Pancreas (tissue), 10 donors: Measurements from ENCODE around the gene PI4KA. TPM values are rescaled to one million over a fixed set of nuclear protein-coding genes. Genes with fewer than 3 reads are reported as not detected.

ENCODE experiments used
- ATAC-seq, 4 donors: fragments of 200-7000 bp; cut with Tn5 transposase; one replicate each; pipeline versions ENCODE4 v1.8.0 to v1.9.1; 2020; ENCODE audit warnings: mild to moderate bottlenecking in 4 of 4, moderate library complexity in 4 of 4
- DNase-seq, 6 donors: peaks; one replicate each; pipeline ENCODE4 v3.0.0-alpha.2; 2020
- FAIRE-seq: peaks from 2 replicates; lab custom pipeline; 2012; peaks lifted over from hg19 to GRCh38; lab: Jason Lieb, UNC
- H3K27ac ChIP-seq, 4 donors: fragments of 200-600 bp; sonication (generic); 1 replicate in 3 of 4; 2 replicates in 1 of 4; pipeline versions ENCODE4 v1.5.0 to v1.8.0; 2020
- H3K27me3 ChIP-seq, 4 donors: fragments of 200-600 bp; one replicate each; pipeline ENCODE4 v1.8.0; 2021
- H3K36me3 ChIP-seq, 3 donors: fragments of 200-600 bp; sonication (generic) in 1 of 3; one replicate each; pipeline versions ENCODE4 v1.5.0 to v1.8.0; 2020 to 2021
- H3K4me1 ChIP-seq, 3 donors: fragments of 200-600 bp; one replicate each; pipeline ENCODE4 v1.8.0; 2021
- H3K4me3 ChIP-seq, 4 donors: fragments of 200-600 bp; sonication (generic) in 2 of 4; one replicate each; pipeline versions ENCODE4 v1.5.0 to v1.8.0; 2020 to 2021
- H3K9me3 ChIP-seq, 4 donors: fragments of 200-600 bp; one replicate each; pipeline ENCODE4 v1.8.0; 2021
- WGBS, 2 donors: extraction: QIAGEN DNeasy Blood & Tissue Kit; methylation state at CpG; one replicate each; pipeline ENCODE4 v1.1.7; 2013; 5-methylcytosine and 5-hydroxymethylcytosine counted together
- intact Hi-C, 3 donors: fragments of 100-400 bp; cut with DNase I; formaldehyde crosslinking; loops; one replicate each; pipeline versions ENCODE4 v1.11.1 to v1.14.2; 2022
- polyA plus RNA-seq, 2 donors: library from polyadenylated mRNA; stranded (reverse); fragments of 200-250 nt; gene quantifications; one replicate each; pipeline ENCODE4 v1.2.3, GENCODE V29; 2013
- total RNA-seq, 6 donors: library from RNA; stranded (reverse); fragmentation: NEBNext Ultra II Directional in 4 of 6; extraction: Animal tissue kit (Norgen Biotek cat#: 25700) in 4 of 6; gene quantifications; one replicate each; pipeline versions ENCODE4 v1.2.1 to v1.2.4, GENCODE V29; 2021 to 2023
- TF ChIP-seq, protein P1 (sequence below), 4 donors: fragments of 200-600 bp; sonication (generic) in 3 of 4; IDR thresholded peaks; one replicate each; pipeline versions ENCODE4 v1.5.0 to v1.8.0; 2021; ENCODE audit warnings: antibody characterized with exemption in 4 of 4
- donor health status: healthy with polysubstance abuse.
- donor health status: DM: no; HTN: no; CAD: no; lungs with moderate emphysema.
- donor health status: DM: no; HTN: no; CAD: no.
- donor health status: control.
- donor health status: control.
- donor health status: Bipolar disorder and iron deficiency.
- donor health status: DM: yes; HTN: yes; CAD: no.
- donor health status: DM: no; HTN: no; CAD: no.
- donor health status: DM: no; HTN: no; CAD: no.
- donor health status: DM: yes; HTN: yes; CAD: no.

Gene PI4KA
- total and polyA plus RNA-seq, 8 donors, result 23.6 to 46.6 (median 32.0) TPM

DNA sequence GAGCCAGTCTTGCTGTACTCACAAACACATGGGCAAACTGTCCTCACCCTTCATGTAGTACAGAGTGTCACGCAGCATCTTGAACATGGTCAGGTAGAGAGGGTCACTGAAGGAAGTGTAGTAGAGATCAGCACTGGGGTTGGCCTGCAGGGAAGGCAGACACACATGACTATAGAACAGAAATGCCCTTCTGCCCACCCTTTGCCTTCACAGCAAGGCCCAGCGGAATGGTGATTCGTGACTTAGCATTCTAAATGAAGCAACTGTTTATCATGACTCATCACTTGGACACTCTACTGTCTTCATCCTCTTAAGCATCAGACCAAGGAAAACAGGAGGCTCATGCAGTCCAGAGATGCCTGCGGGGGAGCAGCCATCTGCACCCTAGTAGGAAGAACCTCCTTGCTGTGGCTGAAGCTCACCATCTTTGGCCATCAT lies 51.3 kb downstream of the PI4KA start:
- H3K36me3 ChIP-seq, result peaks cover 5 to 53% (median 10%) of the 10 kb centered on the region in 3 donors

DNA sequence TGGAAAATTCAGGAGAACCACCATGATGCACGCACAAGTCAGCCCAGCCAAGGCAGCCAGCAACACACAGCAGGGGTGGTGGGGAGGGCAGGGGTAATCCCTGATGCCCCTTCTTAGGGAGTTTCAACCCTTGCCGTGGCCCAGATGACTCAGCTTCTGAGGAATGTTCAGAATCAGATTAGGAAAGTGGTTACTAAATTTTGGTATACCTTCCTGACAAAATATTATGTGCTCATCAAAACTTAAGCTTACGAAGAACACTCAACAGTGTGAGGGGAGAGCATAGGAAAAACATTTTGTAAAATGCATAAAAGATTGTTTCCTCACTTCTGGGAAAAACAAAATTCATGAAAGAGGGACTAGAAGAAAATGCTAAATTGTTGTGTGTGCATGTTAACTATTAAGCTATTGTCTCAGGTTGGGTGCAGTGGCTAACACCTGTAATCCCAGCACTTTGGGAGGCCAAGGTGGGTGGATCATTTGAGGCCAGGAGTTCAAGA lies 52.6 kb downstream of the PI4KA start:
- intact Hi-C loops, result no loop called here
- Histone ChIP-seq H3K36me3 (peaks cover 5 to 63% (median 10%) of the 10 kb centered on the region in 3 donors), H3K4me1 (no peaks in the 10 kb centered on the region), H3K27ac (no peak overlapping the region), H3K27me3 (no peaks in the 10 kb centered on the region), H3K4me3 (no peak overlapping the region), H3K9me3 (no peaks in the 10 kb centered on the region)
- TF ChIP-seq, protein P1, sequence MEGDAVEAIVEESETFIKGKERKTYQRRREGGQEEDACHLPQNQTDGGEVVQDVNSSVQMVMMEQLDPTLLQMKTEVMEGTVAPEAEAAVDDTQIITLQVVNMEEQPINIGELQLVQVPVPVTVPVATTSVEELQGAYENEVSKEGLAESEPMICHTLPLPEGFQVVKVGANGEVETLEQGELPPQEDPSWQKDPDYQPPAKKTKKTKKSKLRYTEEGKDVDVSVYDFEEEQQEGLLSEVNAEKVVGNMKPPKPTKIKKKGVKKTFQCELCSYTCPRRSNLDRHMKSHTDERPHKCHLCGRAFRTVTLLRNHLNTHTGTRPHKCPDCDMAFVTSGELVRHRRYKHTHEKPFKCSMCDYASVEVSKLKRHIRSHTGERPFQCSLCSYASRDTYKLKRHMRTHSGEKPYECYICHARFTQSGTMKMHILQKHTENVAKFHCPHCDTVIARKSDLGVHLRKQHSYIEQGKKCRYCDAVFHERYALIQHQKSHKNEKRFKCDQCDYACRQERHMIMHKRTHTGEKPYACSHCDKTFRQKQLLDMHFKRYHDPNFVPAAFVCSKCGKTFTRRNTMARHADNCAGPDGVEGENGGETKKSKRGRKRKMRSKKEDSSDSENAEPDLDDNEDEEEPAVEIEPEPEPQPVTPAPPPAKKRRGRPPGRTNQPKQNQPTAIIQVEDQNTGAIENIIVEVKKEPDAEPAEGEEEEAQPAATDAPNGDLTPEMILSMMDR (IDR thresholded peaks at IDR 0.05), result no peak
- ATAC-seq (no peak), FAIRE-seq (no peak), DNase-seq (peak in 1 of 6 donors; percentile 21)
- 90 to 92% methylated on average over 3 of the region's 3 CpGs for WGBS, 2 donors

More for the DNA sequence above, 51.3 kb downstream of the PI4KA start:
- H3K4me3 ChIP-seq, result no peak overlapping the region
- peak in 1 of 6 donors; percentile 20 for DNase-seq
- H3K9me3 ChIP-seq, result no peaks in the 10 kb centered on the region
- H3K27me3 ChIP-seq, result no peaks in the 10 kb centered on the region
- TF ChIP-seq, protein P1 (IDR thresholded peaks at IDR 0.05), result no peak
- WGBS, 2 donors, result 97 to 98% methylated on average over 4 of the region's 4 CpGs
- no peak for FAIRE-seq
- no peaks in the 10 kb centered on the region for H3K4me1 ChIP-seq
- H3K27ac ChIP-seq, result no peak overlapping the region
- peak in 1 of 4 donors; percentile 22 for ATAC-seq
- intact Hi-C loops, result no loop called here

DNA sequence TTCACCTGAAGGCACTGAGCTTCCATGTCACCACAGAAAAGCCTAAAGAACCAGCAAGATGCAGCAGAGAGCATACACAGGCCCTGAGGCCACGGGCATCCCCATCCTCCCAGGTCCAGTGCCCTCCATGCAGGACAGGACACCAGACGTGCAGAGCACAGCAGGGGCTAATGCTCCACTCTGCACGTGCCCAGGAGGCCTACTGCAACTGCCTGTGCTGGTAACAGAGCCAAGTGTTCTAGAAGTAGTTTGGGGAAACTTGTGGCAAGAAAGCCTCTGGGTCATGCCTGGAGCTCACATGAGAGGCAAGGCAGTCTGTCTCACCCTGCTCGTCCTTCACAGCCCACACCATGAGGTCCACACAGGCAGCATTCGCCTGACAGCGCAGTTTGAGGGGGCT lies 54.0 kb downstream of the PI4KA start:
- FAIRE-seq (no peak), ATAC-seq (no peak), DNase-seq (peak in 1 of 6 donors; percentile 29)
- no peaks in the 10 kb centered on the region for H3K4me1 ChIP-seq
- intact Hi-C loops, result no loop called here
- no peak overlapping the region for H3K27ac ChIP-seq
- H3K27me3 ChIP-seq, result no peaks in the 10 kb centered on the region
- H3K4me3 ChIP-seq, result no peak overlapping the region
- H3K36me3 ChIP-seq, result peaks cover 5 to 67% (median 10%) of the 10 kb centered on the region in 3 donors
- TF ChIP-seq, protein P1 (IDR thresholded peaks at IDR 0.05), result no peak
- 94% methylated on average over 6 of the region's 6 CpGs for WGBS, 2 donors
- H3K9me3 ChIP-seq, result no peaks in the 10 kb centered on the region

DNA sequence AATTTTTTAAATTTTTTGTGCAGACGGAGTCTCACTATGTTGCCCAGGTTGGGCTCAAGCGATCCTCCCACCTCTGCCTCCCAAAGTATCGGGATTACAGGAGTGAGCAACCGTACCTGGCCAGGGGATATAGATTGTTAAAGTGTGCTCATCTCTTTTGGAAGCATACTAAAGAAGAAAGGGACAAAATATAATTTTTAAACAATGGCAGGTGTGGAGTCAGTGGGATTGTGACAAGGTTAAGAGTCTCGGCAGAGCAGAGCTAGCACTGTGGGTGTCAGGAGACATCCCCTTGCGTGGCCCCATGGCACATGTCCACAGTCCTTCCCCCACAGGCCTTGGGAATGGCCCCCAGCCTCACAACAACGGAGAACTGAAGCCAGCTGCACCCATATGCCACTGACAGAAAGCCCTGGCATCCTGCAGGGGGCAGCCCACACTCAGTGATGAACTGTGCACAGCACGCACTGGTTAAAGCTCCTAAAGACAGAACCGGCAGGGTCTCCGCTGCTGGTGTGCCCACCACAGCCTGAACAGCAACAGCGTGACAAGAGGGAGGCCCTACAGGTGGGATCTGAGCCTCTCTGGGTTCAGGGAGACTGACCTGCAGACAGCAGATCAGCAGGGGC lies 54.8 kb downstream of the PI4KA start:
- FAIRE-seq (no peak), ATAC-seq (peak in 3 of 4 donors; percentile 53 to 59 (median 59)), DNase-seq (peak in 1 of 6 donors; percentile 58)
- H3K4me3 ChIP-seq, result no peak overlapping the region
- H3K36me3 ChIP-seq, result peaks cover 5 to 67% (median 10%) of the 10 kb centered on the region in 3 donors
- intact Hi-C loops, result no loop called here
- no peaks in the 10 kb centered on the region for H3K9me3 ChIP-seq
- no peak overlapping the region for H3K27ac ChIP-seq
- no peaks in the 10 kb centered on the region for H3K4me1 ChIP-seq
- no peaks in the 10 kb centered on the region for H3K27me3 ChIP-seq
- TF ChIP-seq, protein P1 (IDR thresholded peaks at IDR 0.05), result no peak
- WGBS, 2 donors, result 81 to 85% methylated on average over 11 of the region's 11 CpGs
